HG02870 (cell line): ENCODE measurements around the gene GALNT10.

Experiments
- ATAC-seq: cut with Tn5 transposase; IDR thresholded peaks from one replicate; pipeline ENCODE4 v1.9.1; 2021; ENCODE audit warnings: mild to moderate bottlenecking, moderate library complexity; ENCODE audit not compliant: unreplicated experiment

The GALNT10 gene

DNA sequence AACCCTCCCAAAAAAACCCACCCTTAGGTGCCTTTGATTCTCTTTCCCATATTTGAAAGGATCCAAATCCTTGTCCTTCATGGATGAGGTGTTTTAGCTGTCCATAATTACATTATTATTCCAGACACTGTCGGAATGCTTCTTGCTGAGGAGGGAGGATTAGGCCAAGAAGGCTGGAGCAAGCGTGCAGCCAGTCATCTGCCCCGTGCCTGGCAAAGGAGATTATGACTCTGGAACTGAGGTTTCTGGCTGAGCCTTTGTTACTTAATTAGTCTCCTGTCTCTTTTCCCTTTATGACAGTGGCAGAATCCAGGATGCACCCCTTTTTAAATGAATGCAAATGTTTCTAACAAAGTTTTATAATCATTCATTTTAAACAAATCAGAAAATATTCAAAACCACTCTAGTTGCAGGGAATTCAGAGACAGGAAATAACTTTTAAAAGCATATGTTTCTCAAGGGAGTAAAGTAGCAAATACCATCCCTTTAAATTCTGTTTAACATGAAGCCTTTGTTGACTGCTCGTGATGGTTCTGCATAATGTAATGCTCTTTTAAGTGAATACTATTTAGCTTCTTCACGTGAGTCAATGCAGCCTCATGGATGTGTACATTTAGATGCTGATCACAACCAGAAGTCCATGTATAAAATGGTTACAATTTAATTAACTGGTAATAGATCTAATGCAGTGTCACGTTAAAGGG is 69.8 kb downstream of the GALNT10 start:
- no peak for ATAC-seq

- no peak for ATAC-seq
Observed at GRCh38 chr5:154262342-154262741, 71.8 kb downstream of the GALNT10 start.

GRCh38 chr5:154264549-154265196 is 74.1 kb downstream of the GALNT10 start:
- no peak for ATAC-seq

- no peak for ATAC-seq
Observed at GRCh38 chr5:154265197-154265773, 74.8 kb downstream of the GALNT10 start.

DNA sequence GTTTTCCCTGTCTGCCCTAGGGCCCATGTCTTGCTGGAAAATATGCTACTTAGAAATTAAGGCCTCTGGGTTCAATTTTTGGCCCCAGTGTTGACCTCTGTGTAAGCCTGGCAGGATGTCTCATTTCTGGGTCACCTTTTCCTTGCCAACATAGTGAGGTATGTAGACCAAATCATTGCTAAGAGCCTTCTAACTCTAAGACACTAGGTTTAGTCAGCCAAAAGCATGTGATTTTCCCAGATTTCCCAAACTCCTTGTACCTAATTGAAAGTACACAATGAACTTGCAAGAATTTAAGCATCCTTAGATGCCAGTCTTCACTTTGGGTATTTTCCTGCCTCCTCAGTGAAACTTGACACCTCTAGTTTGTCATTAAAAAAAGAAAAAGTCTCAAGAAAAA is 77.0 kb downstream of the GALNT10 start:
- no peak for ATAC-seq

DNA sequence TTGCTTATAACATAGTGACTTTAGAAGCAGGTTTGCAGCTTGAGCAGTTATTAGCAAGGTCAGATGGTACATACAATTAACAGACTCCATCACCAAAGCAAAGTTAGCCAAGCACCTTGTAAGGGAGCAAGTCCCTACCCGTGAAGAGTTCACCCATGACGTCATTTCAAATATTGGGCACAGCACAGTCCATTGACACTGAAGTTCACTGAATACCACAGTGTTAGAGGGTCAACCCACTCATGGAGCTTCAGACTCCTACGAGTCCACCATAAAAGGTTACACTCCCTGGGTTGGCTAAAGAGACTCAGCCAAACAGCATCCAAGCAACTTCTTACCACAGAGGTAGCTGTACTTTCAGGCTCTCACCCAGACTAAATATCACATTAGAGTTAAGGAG is 77.5 kb downstream of the GALNT10 start:
- no peak for ATAC-seq

DNA sequence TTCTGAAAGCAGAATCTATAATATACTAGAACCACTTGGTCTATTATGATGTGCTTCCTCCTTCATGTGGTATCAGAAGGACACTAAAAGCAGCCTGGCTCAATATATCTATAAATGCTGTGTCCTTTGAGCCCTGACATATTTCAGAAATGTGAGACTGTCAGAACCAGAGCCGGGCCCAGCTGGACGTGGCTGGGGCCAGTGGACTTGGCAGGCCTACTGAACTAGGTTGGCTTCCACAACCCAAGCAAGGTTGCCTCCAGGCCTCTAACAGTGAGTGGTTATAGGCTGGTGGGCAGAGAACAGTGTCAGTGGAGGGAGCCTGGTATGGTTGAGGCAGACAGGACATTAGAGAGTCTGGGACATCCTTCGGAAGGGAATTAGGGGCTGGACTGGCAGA is 78.9 kb downstream of the GALNT10 start:
- ATAC-seq = no peak

- no peak for ATAC-seq
Observed at GRCh38 chr5:154271466-154271865, 80.9 kb downstream of the GALNT10 start.

GRCh38 chr5:154271936-154272514 is 81.5 kb downstream of the GALNT10 start:
- no peak for ATAC-seq

- no peak for ATAC-seq
Observed at GRCh38 chr5:154273028-154273617, 82.6 kb downstream of the GALNT10 start.

DNA sequence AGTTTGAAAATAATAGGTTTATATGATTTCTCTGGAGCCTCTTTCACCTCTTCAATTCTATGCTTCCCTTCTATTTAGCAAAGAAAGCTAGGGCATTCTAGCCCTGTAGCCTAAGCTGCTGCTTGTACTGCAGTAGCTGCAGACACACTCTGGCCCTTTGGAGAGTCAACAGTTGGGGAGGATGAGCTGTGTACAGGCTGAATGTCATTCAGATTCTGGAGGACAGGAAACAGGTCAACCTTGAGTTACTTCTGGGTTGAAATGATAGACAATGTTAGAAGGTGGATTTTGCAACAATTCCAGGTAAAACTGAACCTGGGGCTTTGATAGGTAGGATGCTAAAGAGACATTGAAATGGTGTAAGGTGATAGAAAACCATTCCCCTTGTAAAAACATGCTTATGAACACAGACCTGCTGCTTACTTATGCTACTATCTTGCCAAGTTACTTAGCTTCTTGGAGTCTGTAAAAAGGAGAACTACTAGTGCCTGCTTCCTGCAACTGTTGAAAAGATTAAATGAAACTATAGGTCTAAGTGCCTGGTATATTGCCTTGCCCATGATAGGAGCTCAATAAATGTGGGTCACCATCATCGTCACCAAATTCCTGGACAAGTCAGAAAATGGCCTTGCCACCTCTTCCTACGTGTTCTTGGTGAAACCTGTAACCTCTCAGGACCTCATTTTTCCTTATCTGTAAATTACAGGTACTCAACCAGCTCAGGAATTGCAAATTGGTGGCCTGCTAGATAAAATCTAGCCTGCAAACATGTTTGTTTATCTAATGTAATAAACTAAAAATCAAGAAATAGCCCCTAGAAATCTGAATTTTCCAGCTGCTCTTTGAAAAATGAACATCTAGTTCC is 83.7 kb downstream of the GALNT10 start:
- ATAC-seq = no peak

DNA sequence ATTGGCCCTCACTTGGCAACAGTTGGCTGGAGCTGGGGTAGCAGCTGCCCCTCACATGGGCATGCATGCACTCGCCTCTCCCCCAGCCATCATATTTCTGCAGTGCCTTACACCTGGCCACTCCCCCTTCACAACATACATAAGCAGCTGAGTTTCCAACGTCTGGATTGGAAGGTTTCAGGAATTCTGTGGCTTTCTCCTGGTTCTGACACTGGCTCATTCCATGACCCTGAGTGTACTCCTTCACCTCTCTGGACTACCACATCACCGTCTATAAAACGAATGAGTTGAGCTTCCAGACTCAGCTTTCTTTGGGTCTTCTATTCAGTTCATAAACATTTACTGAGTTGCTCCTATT is 84.3 kb downstream of the GALNT10 start:
- ATAC-seq = no peak

DNA sequence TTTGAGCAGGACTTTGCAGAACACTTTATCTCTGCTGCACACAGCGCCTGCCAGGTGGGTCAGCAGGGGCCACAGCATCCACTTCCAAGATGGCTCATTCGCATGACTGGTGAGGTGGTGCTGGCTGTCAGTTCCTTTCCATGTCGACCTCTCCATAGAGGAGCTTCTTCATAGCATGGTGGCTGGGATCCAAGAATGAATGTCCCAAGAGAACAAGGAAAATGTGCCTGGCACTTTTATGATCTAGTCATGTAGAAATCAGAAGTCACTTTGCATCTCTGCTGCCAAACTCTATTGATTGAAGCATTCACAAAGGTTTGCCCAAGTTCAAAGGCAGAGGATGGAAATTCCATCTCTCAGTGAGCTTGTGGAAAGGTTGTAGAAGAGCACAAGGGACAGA is 85.0 kb downstream of the GALNT10 start:
- ATAC-seq = no peak

- no peak for ATAC-seq
Observed at GRCh38 chr5:154276261-154276972, 85.9 kb downstream of the GALNT10 start.

GRCh38 chr5:154276973-154277331 is 86.4 kb downstream of the GALNT10 start:
- ATAC-seq = no peak

GRCh38 chr5:154277499-154277898 is 87.0 kb downstream of the GALNT10 start:
- ATAC-seq = no peak

- no peak for ATAC-seq
Observed at GRCh38 chr5:154278186-154278585, 87.7 kb downstream of the GALNT10 start.

GRCh38 chr5:154278908-154279307 is 88.4 kb downstream of the GALNT10 start:
- ATAC-seq = peak; percentile 53

DNA sequence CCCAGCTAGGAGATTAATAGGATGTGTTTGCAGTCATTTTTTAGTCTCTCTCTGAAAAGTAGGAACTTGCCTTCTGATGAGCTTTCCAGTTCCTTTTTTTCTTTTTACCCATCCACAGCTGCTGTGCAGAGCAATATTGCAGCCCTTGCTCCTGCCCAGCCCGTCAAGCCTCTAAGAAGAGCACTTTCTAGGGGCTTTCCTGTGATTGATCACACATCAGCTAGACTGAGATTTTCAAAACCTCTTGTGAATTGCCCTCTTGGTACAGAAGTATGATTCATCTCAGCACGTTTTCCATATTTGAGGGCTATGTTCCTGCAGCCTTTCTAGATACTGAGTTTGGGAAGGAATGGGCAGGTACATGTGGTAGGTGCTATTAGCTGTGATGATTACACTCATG is 93.9 kb downstream of the GALNT10 start:
- ATAC-seq = peak; percentile 95
